Activated T-cell treated with anti-CD3 and anti-CD28 coated beads for 4 hours (primary cell): Measurements from ENCODE around the gene SMIM7.
"Not testable (repeated sequence)": the region's sequence is repeated elsewhere in the genome, so short reads cannot be mapped to it uniquely, and the experiment has no call there.

Source experiments
- DNase-seq: peaks from one replicate; pipeline ENCODE4 v3.0.0-alpha.2; 2020

The SMIM7 gene

GRCh38 chr19:16654140-16654539, 5.8 kb downstream of the SMIM7 start:
- no peak for DNase-seq

GRCh38 chr19:16652854-16653253, 7.1 kb downstream of the SMIM7 start:
- DNase-seq = no peak

GRCh38 chr19:16651421-16652188, 8.3 kb downstream of the SMIM7 start:
- DNase-seq = not testable (repeated sequence)

GRCh38 chr19:16650821-16651220, 9.1 kb downstream of the SMIM7 start:
- DNase-seq = no peak

- no peak for DNase-seq
Measured at GRCh38 chr19:16649734-16650133, 10.2 kb downstream of the SMIM7 start.

GRCh38 chr19:16645140-16645539, 14.8 kb downstream of the SMIM7 start:
- no peak for DNase-seq

GRCh38 chr19:16641695-16642094, 18.2 kb downstream of the SMIM7 start:
- no peak for DNase-seq

- DNase-seq = no peak
Measured at GRCh38 chr19:16640951-16641350, 19.0 kb downstream of the SMIM7 start.

- DNase-seq = no peak
Measured at GRCh38 chr19:16638666-16639065, 21.3 kb downstream of the SMIM7 start.

- DNase-seq = no peak
Measured at GRCh38 chr19:16637535-16637934, 22.4 kb downstream of the SMIM7 start.

- DNase-seq = no peak
Measured at GRCh38 chr19:16631465-16631864, 28.5 kb downstream of the SMIM7 start.

GRCh38 chr19:16628984-16629691, 30.8 kb downstream of the SMIM7 start:
- DNase-seq = no peak

- peak; percentile 93 for DNase-seq
Measured at GRCh38 chr19:16628183-16628983, 31.6 kb downstream of the SMIM7 start, which contains the start of gene MED26. Gene MED26, minus strand, starts transcription at chr19:16628204. Its CDS starts 261 bp downstream, at chr19:16627943.

- DNase-seq = no peak
Measured at GRCh38 chr19:16627928-16628182, 32.1 kb downstream of the SMIM7 start.

- peak; percentile 2 for DNase-seq
Measured at GRCh38 chr19:16627193-16627927, 32.6 kb downstream of the SMIM7 start.

GRCh38 chr19:16626796-16627192, 33.1 kb downstream of the SMIM7 start:
- DNase-seq = no peak

- DNase-seq = no peak
Measured at GRCh38 chr19:16625163-16625958, 34.6 kb downstream of the SMIM7 start.

- no peak for DNase-seq
Measured at GRCh38 chr19:16624236-16624635, 35.7 kb downstream of the SMIM7 start.

- DNase-seq = no peak
Measured at GRCh38 chr19:16623576-16623975, 36.4 kb downstream of the SMIM7 start.

GRCh38 chr19:16623066-16623465, 36.9 kb downstream of the SMIM7 start:
- no peak for DNase-seq

GRCh38 chr19:16621165-16621800, 38.7 kb downstream of the SMIM7 start:
- no peak for DNase-seq

- no peak for DNase-seq
Measured at GRCh38 chr19:16620584-16620983, 39.4 kb downstream of the SMIM7 start.
